T-helper 1 cell treated with Interleukin-12 subunit alpha and Interleukin-12 subunit beta and Interleukin-4 antibody, amounts not matched to agents 30 μg/mL and 1 μg/mL, for 36 hours (primary cell): ENCODE results near the gene PDE3B.
"Not testable (repeated sequence)": the region's sequence is repeated elsewhere in the genome, so short reads cannot be mapped to it uniquely, and the experiment has no call there.

Experiments
- H3K27ac Mint-ChIP-seq: one replicate; pipeline ENCODE4 v1.8.0; 2021; ENCODE audit warnings: mild to moderate bottlenecking, mixed read lengths
- H3K27me3 Mint-ChIP-seq: one replicate; pipeline ENCODE4 v1.8.0; 2021; ENCODE audit warnings: low read depth, mixed read lengths
- H3K36me3 Mint-ChIP-seq: one replicate; pipeline ENCODE4 v1.8.0; 2021; ENCODE audit warnings: low read depth, mixed read lengths
- H3K4me1 Mint-ChIP-seq: one replicate; pipeline ENCODE4 v1.8.0; 2021; ENCODE audit warnings: low read depth, mixed read lengths
- H3K4me3 Mint-ChIP-seq: one replicate; pipeline ENCODE4 v1.8.0; 2021; ENCODE audit warnings: mild to moderate bottlenecking, moderate library complexity, mixed read lengths
- H3K9me3 Mint-ChIP-seq: one replicate; pipeline ENCODE4 v1.8.0; 2021; ENCODE audit warnings: mixed read lengths

PDE3B gene

DNA sequence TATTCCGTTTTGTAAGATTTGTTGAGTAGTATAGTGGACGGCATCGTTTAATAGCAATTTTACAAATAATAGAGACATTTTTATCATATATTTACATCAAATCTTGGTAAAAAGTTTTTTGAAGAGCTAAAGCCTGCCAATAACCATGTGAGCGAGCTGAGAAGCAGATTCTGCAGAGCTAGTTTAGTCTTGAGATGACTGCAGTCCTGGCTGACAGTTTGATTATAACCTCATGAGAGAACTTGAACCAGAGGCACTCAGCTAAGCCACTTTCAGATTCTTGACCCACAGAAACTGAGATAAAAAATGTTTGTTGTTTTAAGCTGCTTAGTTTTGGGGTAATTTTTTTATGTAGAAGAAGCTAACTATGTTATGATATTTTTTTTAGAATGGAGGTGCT is 78.9 kb downstream of the PDE3B start:
- no peak overlapping the region for H3K27ac Mint-ChIP-seq
- no peak overlapping the region for H3K4me3 Mint-ChIP-seq
- no peaks in the 10 kb centered on the region for H3K27me3 Mint-ChIP-seq
- peaks cover 33% of the 10 kb centered on the region for H3K4me1 Mint-ChIP-seq
- peaks cover 19% of the 10 kb centered on the region for H3K36me3 Mint-ChIP-seq
- H3K9me3 Mint-ChIP-seq = no peaks in the 10 kb centered on the region

DNA sequence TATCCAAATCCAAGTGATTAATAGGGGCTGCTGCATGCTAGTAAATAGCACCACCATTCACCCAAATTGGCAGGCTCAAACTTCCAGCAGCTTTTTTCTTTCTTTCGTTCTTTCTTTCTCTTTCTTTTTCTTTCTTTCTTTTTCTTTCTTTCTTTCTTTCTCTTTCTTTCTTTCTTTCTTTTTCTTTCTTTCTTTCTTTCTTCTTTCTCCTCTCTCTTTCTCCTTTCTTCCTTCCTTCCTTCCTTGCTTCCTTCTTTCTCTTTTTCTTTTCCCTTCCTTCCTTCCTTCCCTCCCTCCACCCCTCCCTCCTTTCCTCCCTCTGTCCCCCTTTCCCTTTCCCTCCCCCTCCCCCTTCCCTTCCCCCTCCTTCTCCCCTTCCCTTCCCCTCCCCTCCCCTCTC is 81.5 kb downstream of the PDE3B start:
- Mint-ChIP-seq H3K27ac (no peak overlapping the region), H3K4me3 (no peak overlapping the region), H3K27me3 (no peaks in the 10 kb centered on the region), H3K36me3 (peaks cover 25% of the 10 kb centered on the region), H3K9me3 (no peaks in the 10 kb centered on the region), H3K4me1 (peaks cover 45% of the 10 kb centered on the region)

GRCh38 chr11:14727215-14727614 is 83.6 kb downstream of the PDE3B start:
- peaks cover 50% of the 10 kb centered on the region for H3K4me1 Mint-ChIP-seq
- no peaks in the 10 kb centered on the region for H3K27me3 Mint-ChIP-seq
- H3K4me3 Mint-ChIP-seq = no peak overlapping the region
- H3K36me3 Mint-ChIP-seq = peaks cover 32% of the 10 kb centered on the region
- no peaks in the 10 kb centered on the region for H3K9me3 Mint-ChIP-seq
- H3K27ac Mint-ChIP-seq = no peak overlapping the region

DNA sequence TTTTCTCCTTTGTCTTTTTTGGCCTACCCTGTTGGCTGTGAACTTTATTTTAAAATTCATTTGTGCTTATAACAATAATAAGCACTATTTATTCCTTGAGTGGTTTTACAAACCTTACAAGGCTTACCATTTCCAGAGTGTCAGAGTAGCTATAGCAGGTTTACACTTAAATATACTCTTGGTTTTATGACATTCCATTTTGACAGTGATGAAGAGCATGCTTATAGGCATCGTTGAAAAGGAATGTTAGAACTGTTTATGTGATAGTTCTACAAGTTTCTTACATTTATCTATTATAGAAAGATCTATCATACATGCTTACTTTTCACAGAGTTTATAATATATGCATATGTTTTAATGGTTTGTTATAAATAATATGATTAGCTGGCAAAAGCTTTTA is 84.1 kb downstream of the PDE3B start:
- H3K27ac Mint-ChIP-seq = no peak overlapping the region
- H3K4me1 Mint-ChIP-seq = peaks cover 51% of the 10 kb centered on the region

GRCh38 chr11:14740539-14740938 is 96.9 kb downstream of the PDE3B start:
- Mint-ChIP-seq H3K4me1 (peaks cover 67% of the 10 kb centered on the region), H3K36me3 (peaks cover 55% of the 10 kb centered on the region), H3K9me3 (peaks cover 37% of the 10 kb centered on the region)
- H3K27ac Mint-ChIP-seq, H3K27me3 Mint-ChIP-seq, H3K4me3 Mint-ChIP-seq: not testable (repeated sequence)

More for the DNA sequence above, 84.1 kb downstream of the PDE3B start:
- H3K4me3 Mint-ChIP-seq = no peak overlapping the region
- no peaks in the 10 kb centered on the region for H3K27me3 Mint-ChIP-seq
- peaks cover 34% of the 10 kb centered on the region for H3K36me3 Mint-ChIP-seq
- no peaks in the 10 kb centered on the region for H3K9me3 Mint-ChIP-seq

DNA sequence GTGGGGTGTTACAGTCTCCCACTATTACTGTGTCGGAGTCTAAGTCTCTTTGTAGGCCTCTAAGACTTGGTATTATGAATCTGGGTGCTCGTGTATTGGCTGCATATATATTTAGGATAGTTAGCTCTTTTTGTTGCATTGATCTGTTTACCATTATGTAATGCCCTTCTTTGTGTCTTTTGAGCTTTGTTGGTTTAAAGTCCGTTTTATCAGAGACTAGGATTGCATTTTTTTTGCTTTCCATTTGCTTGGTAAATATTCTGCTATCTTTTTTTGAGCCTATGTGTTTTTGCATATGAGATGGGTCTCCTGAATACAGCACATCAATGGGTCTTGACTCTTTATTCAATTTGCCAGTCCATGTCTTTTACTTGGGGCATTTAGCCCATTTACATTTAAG is 97.6 kb downstream of the PDE3B start:
- no peak overlapping the region for H3K27ac Mint-ChIP-seq
- peaks cover 54% of the 10 kb centered on the region for H3K36me3 Mint-ChIP-seq
- H3K27me3 Mint-ChIP-seq = no peaks in the 10 kb centered on the region
- peaks cover 37% of the 10 kb centered on the region for H3K9me3 Mint-ChIP-seq
- H3K4me1 Mint-ChIP-seq = peaks cover 61% of the 10 kb centered on the region
- H3K4me3 Mint-ChIP-seq = no peak overlapping the region

- no peak overlapping the region for H3K4me3 Mint-ChIP-seq
- peaks cover 54% of the 10 kb centered on the region for H3K36me3 Mint-ChIP-seq
- no peaks in the 10 kb centered on the region for H3K27me3 Mint-ChIP-seq
- no peak overlapping the region for H3K27ac Mint-ChIP-seq
- H3K9me3 Mint-ChIP-seq = peaks cover 32% of the 10 kb centered on the region
- H3K4me1 Mint-ChIP-seq = peaks cover 66% of the 10 kb centered on the region
Observed at GRCh38 chr11:14742849-14743559, 99.4 kb downstream of the PDE3B start.

GRCh38 chr11:14743667-14744066 is 100.1 kb downstream of the PDE3B start:
- H3K4me3 Mint-ChIP-seq, H3K27me3 Mint-ChIP-seq: not testable (repeated sequence)
- peak overlapping the region; percentile 42 for H3K27ac Mint-ChIP-seq
- H3K9me3 Mint-ChIP-seq = peaks cover 26% of the 10 kb centered on the region
- peaks cover 48% of the 10 kb centered on the region for H3K36me3 Mint-ChIP-seq
- peaks cover 60% of the 10 kb centered on the region for H3K4me1 Mint-ChIP-seq

DNA sequence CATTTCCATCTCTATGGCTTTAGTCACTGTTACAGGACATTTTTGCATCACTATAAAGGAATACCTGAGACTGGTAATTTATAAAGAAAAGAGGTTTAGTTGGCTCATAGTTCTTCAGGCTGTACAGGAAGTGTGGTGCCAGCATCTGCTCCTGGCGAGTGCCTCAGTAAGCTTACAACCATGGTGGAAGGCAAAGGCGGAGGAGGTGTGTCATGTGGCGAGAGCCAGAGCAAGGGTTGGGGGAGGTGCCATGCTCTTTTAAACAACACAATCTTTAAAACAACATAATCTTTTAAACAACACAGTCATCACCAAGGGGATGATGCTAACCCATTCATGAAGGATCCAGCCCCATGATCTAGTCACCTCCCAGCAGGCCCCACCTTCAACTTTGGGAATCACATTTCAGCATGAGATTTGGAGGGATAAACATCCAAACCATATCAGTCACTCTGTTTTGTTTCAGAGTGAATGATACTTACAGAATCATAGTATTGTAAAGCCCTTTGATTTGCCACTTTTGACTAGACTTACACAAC is 103.3 kb downstream of the PDE3B start:
- no peak overlapping the region for H3K4me3 Mint-ChIP-seq
- no peak overlapping the region for H3K27ac Mint-ChIP-seq
- H3K27me3 Mint-ChIP-seq = no peaks in the 10 kb centered on the region
- H3K36me3 Mint-ChIP-seq = peaks cover 30% of the 10 kb centered on the region
- H3K9me3 Mint-ChIP-seq = peaks cover 4% of the 10 kb centered on the region
- peaks cover 47% of the 10 kb centered on the region for H3K4me1 Mint-ChIP-seq

- Mint-ChIP-seq H3K4me3 (no peak overlapping the region), H3K36me3 (peaks cover 28% of the 10 kb centered on the region), H3K4me1 (peaks cover 47% of the 10 kb centered on the region), H3K9me3 (no peaks in the 10 kb centered on the region), H3K27me3 (no peaks in the 10 kb centered on the region), H3K27ac (no peak overlapping the region)
Observed at GRCh38 chr11:14748090-14748489, 104.5 kb downstream of the PDE3B start.

GRCh38 chr11:14750911-14751310 is 107.3 kb downstream of the PDE3B start:
- H3K4me1 Mint-ChIP-seq = peaks cover 36% of the 10 kb centered on the region

DNA sequence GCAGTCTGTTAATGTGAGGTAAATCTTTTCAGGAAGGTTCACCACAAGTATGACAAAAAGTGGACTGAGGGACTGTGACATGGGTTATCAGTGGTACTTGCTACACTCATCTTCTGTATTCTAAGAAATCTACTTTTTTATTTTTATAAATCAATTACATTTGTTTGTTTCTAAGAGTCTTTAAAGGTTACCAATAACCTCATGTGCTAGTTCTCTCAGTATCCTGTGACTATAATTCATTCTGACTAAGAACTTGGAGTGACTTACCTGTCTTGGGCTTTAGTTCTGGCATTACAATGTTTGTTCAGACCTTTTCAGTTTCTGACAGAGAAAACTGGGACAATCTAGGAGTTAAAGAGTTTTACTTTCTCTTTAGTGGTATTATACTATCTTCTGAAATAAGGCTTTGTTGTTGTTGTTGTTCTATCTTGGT is 108.4 kb downstream of the PDE3B start:
- H3K4me1 Mint-ChIP-seq = peaks cover 32% of the 10 kb centered on the region
- no peak overlapping the region for H3K4me3 Mint-ChIP-seq
- peaks cover 24% of the 10 kb centered on the region for H3K36me3 Mint-ChIP-seq
- no peaks in the 10 kb centered on the region for H3K27me3 Mint-ChIP-seq
- H3K9me3 Mint-ChIP-seq = no peaks in the 10 kb centered on the region
- peak overlapping the region; percentile 72 for H3K27ac Mint-ChIP-seq

More at GRCh38 chr11:14750911-14751310, 107.3 kb downstream of the PDE3B start:
- no peaks in the 10 kb centered on the region for H3K9me3 Mint-ChIP-seq
- no peak overlapping the region for H3K27ac Mint-ChIP-seq
- no peak overlapping the region for H3K4me3 Mint-ChIP-seq
- peaks cover 23% of the 10 kb centered on the region for H3K36me3 Mint-ChIP-seq
- H3K27me3 Mint-ChIP-seq = no peaks in the 10 kb centered on the region

DNA sequence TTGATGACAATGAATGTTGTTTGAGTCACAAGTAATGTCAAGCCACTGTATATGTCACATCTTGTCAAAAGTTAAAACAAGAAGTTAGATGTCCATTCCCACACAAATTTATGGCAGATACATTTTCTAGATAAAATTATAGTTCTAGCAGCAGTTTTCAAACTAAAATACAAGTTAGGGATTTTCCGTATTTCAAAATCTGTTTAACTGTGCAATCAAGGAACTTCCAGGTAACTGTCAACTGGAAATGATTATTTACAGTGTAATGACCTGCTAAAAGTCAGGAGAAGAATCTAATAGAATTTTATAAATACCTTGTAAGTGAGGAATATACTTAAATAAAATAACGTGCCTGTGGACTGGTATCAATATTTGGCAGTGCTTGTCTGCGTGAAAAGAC is 111.5 kb downstream of the PDE3B start:
- no peak overlapping the region for H3K27ac Mint-ChIP-seq
- H3K4me1 Mint-ChIP-seq = peaks cover 33% of the 10 kb centered on the region
- H3K27me3 Mint-ChIP-seq = no peaks in the 10 kb centered on the region
- no peaks in the 10 kb centered on the region for H3K9me3 Mint-ChIP-seq
- H3K36me3 Mint-ChIP-seq = peaks cover 24% of the 10 kb centered on the region
- H3K4me3 Mint-ChIP-seq = no peak overlapping the region

DNA sequence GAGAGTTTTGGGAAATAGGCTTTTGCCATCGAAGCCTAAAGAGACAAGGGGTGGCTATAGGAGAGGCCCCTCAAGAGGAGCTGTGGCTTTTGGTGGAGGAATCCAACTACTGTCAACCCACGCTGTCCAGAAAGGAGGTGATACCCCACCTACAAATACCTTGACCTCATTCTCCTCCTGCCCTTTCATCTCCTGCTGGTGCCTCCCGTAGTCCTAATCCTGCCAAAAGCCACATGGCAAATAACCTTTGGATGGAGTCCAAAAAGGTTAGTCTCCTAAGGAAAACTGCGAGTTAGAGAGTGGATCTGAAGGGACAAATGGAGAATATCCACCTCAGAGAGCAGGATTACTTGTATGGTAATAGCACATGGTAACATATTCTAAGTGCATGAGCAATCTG is 112.7 kb downstream of the PDE3B start:
- Mint-ChIP-seq H3K27me3 (no peaks in the 10 kb centered on the region), H3K4me1 (peaks cover 29% of the 10 kb centered on the region), H3K9me3 (no peaks in the 10 kb centered on the region), H3K36me3 (peaks cover 22% of the 10 kb centered on the region), H3K27ac (no peak overlapping the region), H3K4me3 (no peak overlapping the region)

DNA sequence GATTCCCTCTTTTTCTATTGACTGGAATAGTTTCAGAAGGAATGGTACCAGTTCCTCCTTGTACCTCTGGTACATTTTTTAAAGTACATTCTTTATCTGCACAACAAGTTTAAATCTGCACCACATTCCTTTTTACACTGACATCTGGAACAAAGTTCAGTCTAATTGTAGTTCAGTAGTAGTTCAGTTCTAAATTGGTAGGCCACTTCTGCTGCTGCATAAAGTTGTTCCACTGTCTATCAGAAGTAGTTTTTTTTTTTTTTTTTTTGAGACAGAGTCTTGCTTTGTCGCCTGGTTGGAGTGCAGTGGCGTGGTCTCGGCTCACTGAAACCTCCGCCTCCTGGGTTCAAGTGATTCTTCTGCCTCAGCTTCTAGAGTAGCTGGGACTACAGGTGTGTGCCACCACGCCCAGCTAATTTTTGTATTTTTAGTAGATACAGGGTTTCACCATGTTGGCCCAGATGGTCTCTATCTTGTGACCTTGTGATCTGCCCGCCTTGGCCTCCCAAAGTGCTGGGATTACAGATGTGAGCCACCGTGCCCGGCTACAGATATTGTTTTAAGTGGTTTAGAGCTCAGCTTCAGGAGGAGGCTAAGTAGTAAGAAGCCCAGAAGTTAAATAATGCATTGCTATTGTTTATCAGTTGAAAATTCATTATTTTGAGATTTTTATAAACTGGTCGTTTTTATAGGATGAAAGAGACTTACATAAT is 115.9 kb downstream of the PDE3B start:
- H3K27ac Mint-ChIP-seq, H3K9me3 Mint-ChIP-seq, H3K27me3 Mint-ChIP-seq: not testable (repeated sequence)
- H3K4me1 Mint-ChIP-seq = peaks cover 11% of the 10 kb centered on the region
- H3K36me3 Mint-ChIP-seq = peaks cover 18% of the 10 kb centered on the region
- peak overlapping the region; percentile 11 for H3K4me3 Mint-ChIP-seq
